RWPE2 (cell line): ENCODE results near the gene EDAR.

Source experiments
- ATAC-seq: fragments of 200-7000 bp; cut with Tn5 transposase; 3 replicates; pipeline ENCODE4 v1.9.1; 2021; ENCODE audit warnings: low read depth
- DNase-seq: peaks from one replicate; pipeline ENCODE4 v3.0.0-alpha.2; 2020; ENCODE audit warnings: low spot score
- H3K27ac ChIP-seq: fragments of 450-650 bp; 2 replicates; pipeline ENCODE4 v1.5.1; 2017; ENCODE audit warnings: mild to moderate bottlenecking; ENCODE audit not compliant: poor library complexity, severe bottlenecking
- H3K27me3 ChIP-seq: fragments of 250-450 bp; sonication (Bioruptor Pico); 2 replicates; pipeline ENCODE4 v1.5.1; 2021; ENCODE audit warnings: mild to moderate bottlenecking, moderate library complexity; ENCODE audit not compliant: insufficient read depth, poor library complexity, severe bottlenecking
- H3K36me3 ChIP-seq: fragments of 250-450 bp; sonication (Bioruptor Pico); 2 replicates; pipeline ENCODE4 v1.5.1; 2020; ENCODE audit warnings: low read depth, mild to moderate bottlenecking, moderate library complexity
- H3K4me1 ChIP-seq: fragments of 250-450 bp; sonication (Bioruptor Pico); 2 replicates; pipeline ENCODE4 v1.5.1; 2021; ENCODE audit warnings: mild to moderate bottlenecking, moderate library complexity; ENCODE audit not compliant: insufficient read depth, poor library complexity, severe bottlenecking
- H3K4me3 ChIP-seq: fragments of 250-450 bp; sonication (Bioruptor Pico); 2 replicates; pipeline ENCODE4 v1.5.1; 2021; ENCODE audit warnings: mild to moderate bottlenecking, moderate library complexity; ENCODE audit not compliant: severe bottlenecking
- H3K9me3 ChIP-seq: fragments of 250-450 bp; sonication (Bioruptor Pico); 2 replicates; pipeline ENCODE4 v1.5.1; 2021; ENCODE audit warnings: mild to moderate bottlenecking, moderate library complexity; ENCODE audit not compliant: severe bottlenecking
- CTCF ChIP-seq: fragments of 450-650 bp; IDR thresholded peaks from one replicate; pipeline ENCODE4 v1.5.1; 2017; ENCODE audit warnings: mild to moderate bottlenecking, moderate library complexity; ENCODE audit not compliant: poor library complexity, severe bottlenecking

Gene EDAR

DNA sequence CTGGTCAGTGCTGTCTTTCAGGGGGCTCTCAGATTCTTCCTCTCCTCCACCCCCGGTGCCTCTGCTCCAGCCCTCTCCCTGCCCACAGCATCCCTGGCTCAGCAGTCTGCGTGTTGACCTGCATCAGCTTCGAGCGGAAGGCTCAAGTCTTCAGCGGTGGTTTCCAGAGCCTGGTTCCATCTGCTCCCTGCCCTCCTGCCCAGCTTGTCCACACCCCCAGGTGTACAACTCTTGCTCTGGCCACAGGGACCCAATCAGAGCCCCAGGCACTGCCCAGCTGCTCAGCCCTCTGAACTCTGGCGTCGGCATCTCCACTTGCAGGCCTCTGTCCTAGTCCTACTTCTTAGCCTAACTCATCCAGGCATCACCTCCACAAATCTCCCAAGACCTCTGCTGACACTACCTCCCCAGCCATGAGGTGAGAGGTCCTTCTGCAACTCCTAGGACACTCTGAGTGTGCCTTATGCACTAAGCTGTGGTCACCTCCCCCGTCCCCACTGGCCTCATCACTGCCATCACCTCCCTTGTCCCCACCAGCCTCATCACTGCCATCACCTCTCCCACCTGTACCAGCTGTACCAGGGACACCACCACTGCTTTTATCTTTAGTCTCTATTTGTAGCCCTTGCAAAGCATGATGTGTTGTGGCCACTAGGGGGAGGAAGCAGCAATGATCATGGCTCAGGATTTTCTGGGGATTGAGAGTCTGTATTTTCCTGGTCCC lies 60.9 kb downstream of the EDAR start:
- ATAC-seq: peak; percentile 71

GRCh38 chr2:108927405-108927804 lies 61.6 kb downstream of the EDAR start:
- H3K4me3 ChIP-seq: no peak overlapping the region
- H3K9me3 ChIP-seq: no peaks in the 10 kb centered on the region
- no peak for TF ChIP-seq CTCF
- no peak for ATAC-seq
- peaks cover 14% of the 10 kb centered on the region for H3K4me1 ChIP-seq
- H3K36me3 ChIP-seq: no peaks in the 10 kb centered on the region
- H3K27me3 ChIP-seq: no peaks in the 10 kb centered on the region
- peak; percentile 19 for DNase-seq
- no peak overlapping the region for H3K27ac ChIP-seq

More for the DNA sequence above, 60.9 kb downstream of the EDAR start:
- H3K4me1 ChIP-seq: peaks cover 7% of the 10 kb centered on the region
- H3K36me3 ChIP-seq: no peaks in the 10 kb centered on the region
- H3K9me3 ChIP-seq: no peaks in the 10 kb centered on the region
- TF ChIP-seq CTCF: peak; percentile 87
- H3K4me3 ChIP-seq: no peak overlapping the region
- H3K27ac ChIP-seq: no peak overlapping the region
- H3K27me3 ChIP-seq: no peaks in the 10 kb centered on the region
- peak; percentile 33 for DNase-seq

- ATAC-seq: no peak
- H3K9me3 ChIP-seq: no peaks in the 10 kb centered on the region
- TF ChIP-seq CTCF: no peak
- no peak overlapping the region for H3K27ac ChIP-seq
- H3K4me1 ChIP-seq: peaks cover 20% of the 10 kb centered on the region
- no peak overlapping the region for H3K4me3 ChIP-seq
- no peak for DNase-seq
- H3K27me3 ChIP-seq: no peaks in the 10 kb centered on the region
- H3K36me3 ChIP-seq: no peaks in the 10 kb centered on the region
Observed at GRCh38 chr2:108926561-108927380, 62.2 kb downstream of the EDAR start.

- DNase-seq: peak; percentile 8
- H3K27ac ChIP-seq: no peak overlapping the region
- H3K27me3 ChIP-seq: no peaks in the 10 kb centered on the region
- no peak for ATAC-seq
- no peak overlapping the region for H3K4me3 ChIP-seq
- peaks cover 22% of the 10 kb centered on the region for H3K4me1 ChIP-seq
- H3K9me3 ChIP-seq: no peaks in the 10 kb centered on the region
- no peak for TF ChIP-seq CTCF
- H3K36me3 ChIP-seq: no peaks in the 10 kb centered on the region
Observed at GRCh38 chr2:108925735-108926134, 63.3 kb downstream of the EDAR start.
